ENCODE data around the gene CTDP1. TPM values are rescaled to one million over a fixed set of nuclear protein-coding genes. Genes with fewer than 3 reads are reported as not detected.
A peak's percentile ranks its signal among the peaks of the same experiment; 100 is the strongest.

Gene CTDP1
- total RNA-seq, 1 donor, result 67.3 TPM

DNA sequence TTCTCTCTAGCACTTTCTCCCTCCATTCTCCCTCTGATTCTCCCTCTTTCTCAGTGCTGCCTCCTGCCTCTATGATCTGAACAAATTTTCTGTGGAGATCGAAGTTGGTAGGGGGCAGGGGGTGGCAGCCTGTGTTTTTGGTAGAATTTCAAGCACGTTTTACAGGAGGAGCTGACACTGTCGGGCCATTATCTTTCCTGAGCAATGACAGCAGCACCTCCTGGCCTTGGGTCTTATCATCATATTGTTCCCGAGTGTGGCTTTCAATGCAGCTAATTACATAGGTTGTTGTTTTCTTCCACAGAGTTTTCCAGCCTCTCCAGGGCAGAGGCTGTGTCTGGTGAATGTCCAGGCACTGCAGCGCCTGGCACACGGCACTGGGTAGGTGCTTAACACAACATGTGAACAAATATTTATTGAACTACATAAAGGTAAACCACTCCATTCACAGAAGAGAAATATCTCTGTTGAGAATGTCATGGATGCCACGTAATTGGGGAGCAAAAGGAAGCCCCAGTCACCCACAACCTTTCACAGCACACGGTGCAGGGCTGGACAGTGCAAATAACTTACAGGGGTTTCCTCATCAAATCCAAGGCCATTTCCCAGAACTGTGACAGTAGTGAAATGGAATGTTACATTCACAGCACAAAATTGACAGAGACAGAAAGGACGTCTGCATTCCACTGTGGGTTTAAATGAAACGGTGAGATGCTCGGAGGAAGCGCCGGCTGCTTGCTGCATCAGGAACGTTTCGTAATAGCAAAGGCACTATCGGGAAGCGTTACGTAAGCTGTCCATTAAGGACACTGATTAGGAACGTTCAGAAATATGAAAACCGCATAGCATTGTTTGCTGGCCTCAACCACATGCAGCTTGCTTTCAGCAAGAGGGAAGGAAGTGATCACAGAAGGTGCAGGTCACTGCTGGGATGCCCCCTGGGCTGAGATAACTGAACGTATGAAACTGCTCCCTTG is 111.7 kb downstream of the CTDP1 start:
- DNase-seq (ENCODE audit: low read depth in 2 of 3, low spot score in 2 of 3), result peak in 2 of 3 donors; percentile 87 to 96

- DNase-seq (ENCODE audit: low read depth in 2 of 3, low spot score in 2 of 3), result peak in 1 of 3 donors; percentile 27
Measured at GRCh38 chr18:79792096-79792987, 112.7 kb downstream of the CTDP1 start.

DNA sequence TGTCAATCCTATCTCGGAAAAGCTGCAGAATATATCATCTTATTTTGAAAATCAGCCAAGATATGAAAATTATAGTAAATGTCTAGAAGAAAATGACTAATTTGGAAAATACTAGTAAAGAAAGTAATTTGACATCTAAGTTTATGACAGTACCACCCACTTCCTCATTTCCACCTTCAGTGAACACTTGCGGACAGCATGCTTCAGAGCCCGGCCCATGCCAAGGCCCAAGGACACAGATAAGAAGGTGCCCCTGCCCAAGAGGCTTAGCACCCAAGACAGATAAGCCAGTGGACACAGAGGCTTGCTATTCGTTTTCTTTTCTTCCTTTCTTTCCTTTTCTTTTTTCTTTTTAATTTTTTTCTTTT is 113.4 kb downstream of the CTDP1 start:
- DNase-seq (ENCODE audit: low read depth in 2 of 3, low spot score in 2 of 3), result peak in 2 of 3 donors; percentile 67 to 76

DNA sequence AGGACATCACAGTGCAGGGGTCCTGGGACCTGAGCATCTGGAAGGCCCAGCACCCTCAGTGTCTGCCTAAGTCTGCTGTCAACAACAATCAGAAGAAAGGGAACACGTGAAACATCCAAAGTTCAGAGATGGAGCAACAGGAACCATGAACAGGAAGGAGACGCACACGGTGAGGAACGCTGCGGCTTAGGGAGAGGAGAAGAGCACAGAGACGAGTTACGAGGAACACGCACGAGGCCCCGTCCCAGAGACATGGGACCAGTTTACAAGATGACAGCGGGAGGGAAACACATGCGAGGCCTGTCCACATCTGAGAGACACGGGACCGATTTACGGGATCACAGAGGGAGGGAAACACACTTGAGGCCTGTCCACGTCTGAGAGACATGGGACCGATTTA is 115.2 kb downstream of the CTDP1 start:
- no peak for DNase-seq (ENCODE audit: low read depth in 2 of 3, low spot score in 2 of 3)

- no peak for DNase-seq (ENCODE audit: low read depth in 2 of 3, low spot score in 2 of 3)
Measured at GRCh38 chr18:79795446-79795845, 115.8 kb downstream of the CTDP1 start.

- DNase-seq (ENCODE audit: low read depth in 2 of 3, low spot score in 2 of 3), result peak in 1 of 3 donors; percentile 11
Measured at GRCh38 chr18:79796016-79796415, 116.4 kb downstream of the CTDP1 start.

DNA sequence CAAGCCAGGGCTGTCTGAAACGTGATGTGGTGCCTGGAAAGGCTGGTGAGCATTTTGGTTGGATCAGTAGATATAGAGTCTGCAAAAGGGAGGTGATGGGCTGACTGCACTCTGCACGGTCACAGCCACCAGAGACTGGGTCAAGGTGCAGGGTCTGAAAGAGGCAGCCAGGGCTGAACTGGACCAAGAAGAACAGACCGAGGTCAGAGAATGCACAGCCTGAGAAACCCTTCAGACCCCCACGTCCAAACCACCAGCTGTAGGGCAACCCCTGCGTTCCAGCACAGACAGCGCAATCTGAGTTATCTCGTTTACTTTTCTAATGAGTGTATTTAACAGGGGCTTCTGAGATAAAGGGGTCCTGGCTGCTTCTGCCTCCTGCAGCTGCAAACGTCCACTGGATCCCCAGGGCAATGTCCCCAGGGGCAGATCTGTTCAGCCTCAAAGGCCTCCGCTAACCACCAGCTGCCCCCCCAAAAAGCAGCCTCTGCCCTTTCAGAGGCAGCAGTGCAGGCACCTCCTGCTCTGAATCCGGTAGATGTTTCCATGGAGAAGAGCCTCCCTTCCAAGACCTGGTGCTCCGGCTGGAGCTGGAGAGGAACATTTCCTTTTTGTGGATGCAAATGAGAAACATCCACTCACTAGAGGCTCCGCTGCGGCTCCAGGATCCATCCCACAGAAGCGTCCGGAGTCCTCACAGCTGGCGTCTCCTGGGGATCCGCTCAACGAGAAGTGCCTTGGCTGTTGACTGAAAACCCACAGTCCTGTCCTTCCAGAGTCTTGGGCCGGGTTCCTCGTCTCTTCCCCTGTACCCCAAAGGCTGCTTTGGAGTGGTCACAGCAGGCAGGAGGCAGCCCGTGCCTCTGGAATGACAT is 117.2 kb downstream of the CTDP1 start:
- DNase-seq (ENCODE audit: low read depth in 2 of 3, low spot score in 2 of 3), result no peak

DNA sequence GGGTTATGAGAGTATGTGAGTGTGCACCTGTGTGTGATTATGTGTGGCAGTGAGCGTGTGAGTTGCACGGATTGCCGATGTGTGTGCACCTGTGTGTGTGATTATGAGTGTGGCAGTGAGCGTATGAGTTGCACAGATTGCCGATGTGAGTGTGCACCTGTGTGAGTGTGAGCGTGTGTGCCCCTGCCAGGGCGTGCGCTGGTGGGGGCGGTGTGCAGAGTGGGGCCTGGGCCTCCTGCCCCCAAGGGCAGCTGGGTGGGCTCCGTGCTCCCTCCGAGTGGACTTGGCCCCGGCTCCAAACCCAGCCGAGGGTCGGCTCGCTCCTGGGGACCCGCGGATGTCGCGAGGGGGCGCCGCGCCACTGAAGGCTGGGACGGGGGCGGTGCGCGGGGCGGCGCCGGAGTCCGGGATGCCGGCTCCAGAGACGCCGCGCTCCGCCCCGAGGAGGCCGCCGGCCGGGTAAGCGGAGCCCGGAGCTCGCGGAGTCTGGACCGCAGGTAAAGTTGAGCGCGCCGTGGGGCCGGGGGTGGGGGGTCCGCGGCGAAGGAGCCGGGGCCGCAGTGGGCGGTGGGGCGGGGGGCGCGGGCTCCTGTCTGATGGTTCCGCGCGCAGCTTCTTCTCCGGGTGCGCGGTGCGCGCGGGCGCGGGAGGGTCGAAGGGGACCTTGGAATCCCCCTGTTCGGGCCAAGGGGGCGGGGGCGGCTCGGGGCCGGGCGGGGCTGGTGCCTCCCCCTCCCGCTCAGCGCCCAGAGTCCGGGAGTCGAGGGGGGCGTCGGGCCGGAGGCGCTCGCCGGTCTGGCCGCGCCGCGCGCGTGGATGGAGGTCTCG is 118.1 kb downstream of the CTDP1 start, which contains the start of gene KCNG2:
TSS of gene KCNG2 (plus strand) at position 421 of the 828 bp plus-strand sequence. CDS start 65,730 bp downstream, outside the sequence.
- DNase-seq (ENCODE audit: low read depth in 2 of 3, low spot score in 2 of 3), result peak in 2 of 3 donors; percentile 53 to 59

DNA sequence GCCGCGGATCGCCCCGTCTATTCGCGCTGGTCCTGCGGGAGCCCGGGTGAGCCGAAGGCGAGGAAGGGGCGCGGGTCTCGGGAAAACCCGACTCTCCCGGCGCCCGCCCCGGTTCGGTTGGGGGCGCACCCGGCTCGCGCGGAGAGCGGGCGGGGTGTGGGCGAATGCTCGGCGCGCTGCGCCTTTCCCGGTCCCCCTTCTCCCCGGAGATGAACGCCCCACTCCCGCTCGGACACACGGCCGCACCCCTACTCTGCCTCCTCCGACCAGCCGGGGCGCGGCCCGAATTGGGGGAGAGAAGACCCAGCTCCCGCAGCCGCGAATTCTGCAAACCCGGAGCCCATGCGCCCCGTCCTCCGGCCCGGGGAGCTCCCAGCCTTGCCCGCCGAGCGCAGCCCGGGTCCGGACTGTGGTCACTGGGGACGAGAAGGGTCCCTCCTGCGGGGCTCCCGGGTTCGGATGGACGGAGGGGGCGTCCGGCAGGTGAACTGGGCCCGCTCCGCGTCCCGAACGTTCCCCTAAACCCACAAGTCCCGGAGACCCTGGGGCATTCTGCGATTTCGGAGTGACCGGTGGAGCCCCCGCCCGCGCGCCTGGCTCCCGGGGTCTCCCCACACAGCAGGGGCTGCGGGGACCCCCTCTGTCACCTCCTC is 118.9 kb downstream of the CTDP1 start:
- peak in 1 of 3 donors; percentile 10 for DNase-seq (ENCODE audit: low read depth in 2 of 3, low spot score in 2 of 3)

- peak in 1 of 3 donors; percentile 30 for DNase-seq (ENCODE audit: low read depth in 2 of 3, low spot score in 2 of 3)
Measured at GRCh38 chr18:79798999-79799370, 119.4 kb downstream of the CTDP1 start.

- DNase-seq (ENCODE audit: low read depth in 2 of 3, low spot score in 2 of 3), result peak in 1 of 3 donors; percentile 23
Measured at GRCh38 chr18:79799619-79800370, 120.2 kb downstream of the CTDP1 start.

DNA sequence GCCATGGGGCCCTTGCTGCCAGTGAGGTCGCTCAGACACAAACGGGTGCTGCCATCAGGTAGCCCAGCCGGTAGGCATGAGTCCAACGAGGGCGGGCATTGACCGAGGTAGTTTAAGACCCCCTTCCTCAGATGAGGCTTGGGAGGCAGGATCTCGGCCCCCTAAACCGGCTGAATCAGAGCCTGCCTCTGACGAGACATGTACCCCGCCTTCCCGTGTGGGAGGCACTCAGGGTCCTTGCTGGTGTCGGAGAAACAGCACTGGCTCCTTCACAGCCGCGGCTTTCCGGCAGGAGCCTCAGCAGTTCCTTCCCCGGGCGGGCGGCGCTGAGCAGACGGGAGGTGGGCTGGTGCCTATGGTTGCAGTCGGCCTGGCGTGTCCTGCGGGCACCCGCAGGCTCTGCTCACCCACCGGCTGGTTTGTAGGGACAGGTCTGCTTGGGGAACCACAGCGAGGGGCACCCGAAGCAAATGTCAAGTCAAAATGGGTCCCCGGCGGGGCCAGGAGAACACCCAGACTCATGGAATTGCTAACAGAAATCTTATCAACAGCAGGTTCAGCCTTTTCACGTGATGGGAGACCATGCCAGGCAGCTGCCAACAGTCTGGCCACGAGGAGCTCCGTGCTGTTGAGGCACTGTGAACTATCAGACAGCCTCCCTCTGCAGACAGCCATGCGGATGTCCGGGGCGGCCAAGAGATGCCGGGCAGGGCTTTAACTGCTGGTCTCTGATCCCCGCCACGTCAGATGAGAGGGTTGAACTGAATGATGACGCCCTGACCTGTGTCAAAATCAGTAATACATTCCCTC is 121.0 kb downstream of the CTDP1 start:
- no peak for DNase-seq (ENCODE audit: low read depth in 2 of 3, low spot score in 2 of 3)

- DNase-seq (ENCODE audit: low read depth in 2 of 3, low spot score in 2 of 3), result no peak
Measured at GRCh38 chr18:79801217-79801616, 121.6 kb downstream of the CTDP1 start.

DNA sequence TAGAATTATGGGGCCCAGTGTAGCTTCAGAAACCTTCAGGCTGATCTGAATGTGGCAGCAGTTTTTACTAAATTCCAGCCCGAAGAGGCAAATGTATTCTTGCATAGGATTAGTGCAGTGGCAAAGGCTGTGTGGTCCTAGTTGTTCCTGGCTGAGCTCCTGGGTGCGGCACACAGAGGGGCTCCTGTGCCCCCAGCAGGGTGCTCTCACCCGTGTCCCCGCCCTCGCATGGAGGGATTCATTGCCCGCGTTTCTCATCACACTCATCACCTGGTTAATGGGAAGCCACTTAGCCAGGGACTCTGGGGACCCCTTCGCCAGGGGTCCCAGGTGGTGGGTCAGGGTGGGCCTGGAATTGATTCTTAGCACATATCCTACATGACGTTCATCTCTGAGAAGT is 122.0 kb downstream of the CTDP1 start:
- no peak for DNase-seq (ENCODE audit: low read depth in 2 of 3, low spot score in 2 of 3)

DNA sequence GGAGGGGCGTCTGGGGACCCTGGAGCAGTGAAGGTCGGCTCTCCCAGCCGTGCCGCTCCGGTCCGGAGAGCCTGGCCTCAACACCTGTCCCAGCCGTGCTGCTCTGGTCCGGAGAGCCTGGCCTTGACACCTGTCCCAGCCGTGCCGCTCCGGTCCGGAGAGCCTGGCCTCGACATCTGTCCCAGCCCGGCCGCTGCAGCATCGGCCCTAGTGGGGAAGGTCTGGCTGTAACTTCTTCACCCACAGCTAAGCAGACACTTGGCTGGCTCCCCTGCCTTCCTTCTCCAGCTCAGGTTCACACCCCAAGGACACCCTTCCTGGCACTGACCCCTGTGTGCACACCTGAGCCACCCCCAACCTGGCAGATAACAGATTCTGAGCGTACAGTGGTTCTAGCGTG is 122.7 kb downstream of the CTDP1 start:
- no peak for DNase-seq (ENCODE audit: low read depth in 2 of 3, low spot score in 2 of 3)

GRCh38 chr18:79803611-79804051 is 124.0 kb downstream of the CTDP1 start:
- no peak for DNase-seq (ENCODE audit: low read depth in 2 of 3, low spot score in 2 of 3)
